GM21825 (cell line): Measurements from ENCODE around the gene PTPRQ.
A peak's percentile ranks its signal among the peaks of the same experiment; 100 is the strongest.
"Not testable (repeated sequence)": the region's sequence is repeated elsewhere in the genome, so short reads cannot be mapped to it uniquely, and the experiment has no call there.

ENCODE experiments used
- ATAC-seq: cut with Tn5 transposase; IDR thresholded peaks from one replicate; pipeline ENCODE4 v1.9.1; 2021; ENCODE audit warnings: mild to moderate bottlenecking, moderate library complexity; ENCODE audit not compliant: unreplicated experiment

The PTPRQ gene, protein sequence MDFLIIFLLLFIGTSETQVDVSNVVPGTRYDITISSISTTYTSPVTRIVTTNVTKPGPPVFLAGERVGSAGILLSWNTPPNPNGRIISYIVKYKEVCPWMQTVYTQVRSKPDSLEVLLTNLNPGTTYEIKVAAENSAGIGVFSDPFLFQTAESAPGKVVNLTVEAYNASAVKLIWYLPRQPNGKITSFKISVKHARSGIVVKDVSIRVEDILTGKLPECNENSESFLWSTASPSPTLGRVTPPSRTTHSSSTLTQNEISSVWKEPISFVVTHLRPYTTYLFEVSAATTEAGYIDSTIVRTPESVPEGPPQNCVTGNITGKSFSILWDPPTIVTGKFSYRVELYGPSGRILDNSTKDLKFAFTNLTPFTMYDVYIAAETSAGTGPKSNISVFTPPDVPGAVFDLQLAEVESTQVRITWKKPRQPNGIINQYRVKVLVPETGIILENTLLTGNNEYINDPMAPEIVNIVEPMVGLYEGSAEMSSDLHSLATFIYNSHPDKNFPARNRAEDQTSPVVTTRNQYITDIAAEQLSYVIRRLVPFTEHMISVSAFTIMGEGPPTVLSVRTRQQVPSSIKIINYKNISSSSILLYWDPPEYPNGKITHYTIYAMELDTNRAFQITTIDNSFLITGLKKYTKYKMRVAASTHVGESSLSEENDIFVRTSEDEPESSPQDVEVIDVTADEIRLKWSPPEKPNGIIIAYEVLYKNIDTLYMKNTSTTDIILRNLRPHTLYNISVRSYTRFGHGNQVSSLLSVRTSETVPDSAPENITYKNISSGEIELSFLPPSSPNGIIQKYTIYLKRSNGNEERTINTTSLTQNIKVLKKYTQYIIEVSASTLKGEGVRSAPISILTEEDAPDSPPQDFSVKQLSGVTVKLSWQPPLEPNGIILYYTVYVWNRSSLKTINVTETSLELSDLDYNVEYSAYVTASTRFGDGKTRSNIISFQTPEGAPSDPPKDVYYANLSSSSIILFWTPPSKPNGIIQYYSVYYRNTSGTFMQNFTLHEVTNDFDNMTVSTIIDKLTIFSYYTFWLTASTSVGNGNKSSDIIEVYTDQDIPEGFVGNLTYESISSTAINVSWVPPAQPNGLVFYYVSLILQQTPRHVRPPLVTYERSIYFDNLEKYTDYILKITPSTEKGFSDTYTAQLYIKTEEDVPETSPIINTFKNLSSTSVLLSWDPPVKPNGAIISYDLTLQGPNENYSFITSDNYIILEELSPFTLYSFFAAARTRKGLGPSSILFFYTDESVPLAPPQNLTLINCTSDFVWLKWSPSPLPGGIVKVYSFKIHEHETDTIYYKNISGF (N-terminal part only)

DNA sequence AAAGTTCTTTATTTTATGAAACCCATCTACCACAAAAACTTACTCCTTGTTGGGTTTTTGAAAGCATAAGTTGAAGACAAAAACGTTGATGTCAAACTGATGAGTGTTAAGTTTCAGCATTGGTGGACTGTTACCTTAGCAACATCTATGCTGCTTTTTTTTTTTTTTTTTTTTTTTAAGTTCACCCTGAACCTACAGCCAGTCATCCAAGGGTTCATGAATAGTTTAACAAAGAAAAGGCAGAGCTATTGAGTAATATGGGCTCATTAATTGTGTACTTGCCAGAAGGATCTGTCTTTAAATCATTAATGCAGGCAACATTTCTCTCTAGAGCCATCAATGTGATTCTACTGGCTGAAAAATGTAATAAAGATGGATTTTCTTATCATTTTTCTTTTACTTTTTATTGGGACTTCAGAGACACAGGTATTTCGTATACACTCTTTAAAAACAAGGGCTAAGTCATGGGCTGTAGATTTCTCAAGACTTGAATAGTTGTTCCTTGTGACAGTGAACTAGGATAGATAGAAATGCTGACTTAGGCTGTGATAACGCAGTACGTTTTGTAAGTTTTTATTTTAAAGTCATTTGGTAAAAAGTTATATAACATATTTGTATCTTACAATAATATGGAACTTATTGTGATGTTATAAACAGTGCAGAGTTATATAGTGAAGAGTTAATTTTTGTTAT is at the start of gene PTPRQ:
Gene PTPRQ, plus strand, starts transcription at position 262 of the 693 bp plus-strand sequence. Its CDS starts 111 bp downstream, at position 373.
- no peak for ATAC-seq

DNA sequence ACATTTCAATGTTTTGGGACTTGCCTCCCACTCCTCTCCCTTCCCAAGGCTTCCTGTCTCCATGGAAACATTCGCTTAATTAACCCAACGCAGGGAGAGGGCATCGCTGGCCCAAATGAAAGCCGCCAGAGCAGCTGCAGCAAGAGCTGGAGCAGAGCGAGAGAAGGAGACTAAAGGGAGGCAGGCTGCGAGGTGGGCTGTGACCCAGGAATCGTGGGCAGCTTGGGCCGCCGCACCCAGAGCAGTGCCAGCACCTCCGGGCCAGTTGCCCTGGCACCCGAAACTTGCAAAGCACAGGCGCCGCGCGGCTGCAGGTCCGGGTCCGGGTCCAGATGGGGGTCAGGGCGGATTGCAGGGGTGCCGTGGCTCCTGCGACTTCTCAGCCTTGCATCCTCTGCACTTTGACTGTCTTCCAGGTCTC is 43.5 kb upstream of the PTPRQ start:
- no peak for ATAC-seq

DNA sequence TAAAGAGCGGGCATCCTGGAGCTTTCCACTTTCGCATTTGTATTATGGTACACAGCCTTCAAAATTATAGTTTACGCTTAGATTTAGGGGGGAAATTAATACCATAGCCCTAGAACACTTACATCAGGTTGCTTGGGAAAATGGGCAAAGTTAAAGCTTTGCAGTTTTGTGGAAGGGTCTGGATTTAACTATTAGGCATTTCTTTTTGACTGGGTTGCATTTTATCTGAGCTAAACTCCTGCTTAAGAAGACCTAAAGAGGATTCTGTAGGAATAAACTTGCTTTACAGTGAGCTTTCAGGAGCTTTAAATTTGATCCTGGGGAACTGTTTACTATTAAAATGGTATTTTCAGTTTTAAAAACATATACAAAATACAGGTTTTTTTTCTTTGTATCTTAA is 42.8 kb upstream of the PTPRQ start:
- ATAC-seq = no peak

DNA sequence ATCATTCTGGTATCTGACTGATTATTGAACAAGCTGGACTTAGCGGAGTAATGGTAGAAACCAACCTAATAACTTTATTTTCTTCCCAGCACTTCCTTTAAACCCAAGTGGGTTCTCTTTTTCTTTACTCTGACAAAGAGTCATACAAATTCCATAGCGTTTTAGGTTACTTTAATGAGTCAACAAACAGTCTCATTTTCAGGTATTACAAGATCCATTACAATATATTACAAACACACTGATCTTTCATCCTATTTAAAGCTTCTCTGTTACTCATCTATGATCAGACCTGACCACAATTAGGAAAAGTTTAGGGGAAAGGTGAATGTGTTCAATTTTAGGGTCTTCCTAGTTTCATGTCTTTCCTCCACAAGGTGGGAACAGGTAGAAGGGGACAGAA is 39.4 kb upstream of the PTPRQ start:
- ATAC-seq = no peak

DNA sequence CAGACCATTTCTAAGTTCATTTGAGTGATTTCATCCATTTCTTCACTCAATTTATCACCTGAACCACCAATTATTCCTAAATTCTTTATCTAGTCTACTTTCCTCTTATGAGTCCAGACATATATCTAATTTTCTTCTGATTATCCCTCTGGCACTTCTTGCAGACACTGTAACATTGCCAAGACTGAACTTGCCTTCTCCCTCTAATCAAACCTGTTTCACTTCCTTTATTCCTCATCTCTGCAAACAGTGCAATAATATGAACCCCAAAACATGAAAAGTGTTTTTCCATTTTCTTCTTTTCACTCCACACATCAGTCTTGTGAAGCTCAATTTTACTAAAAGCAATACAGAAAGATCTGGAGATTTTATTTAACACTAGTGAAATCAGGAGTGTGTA is 37.8 kb upstream of the PTPRQ start:
- no peak for ATAC-seq

DNA sequence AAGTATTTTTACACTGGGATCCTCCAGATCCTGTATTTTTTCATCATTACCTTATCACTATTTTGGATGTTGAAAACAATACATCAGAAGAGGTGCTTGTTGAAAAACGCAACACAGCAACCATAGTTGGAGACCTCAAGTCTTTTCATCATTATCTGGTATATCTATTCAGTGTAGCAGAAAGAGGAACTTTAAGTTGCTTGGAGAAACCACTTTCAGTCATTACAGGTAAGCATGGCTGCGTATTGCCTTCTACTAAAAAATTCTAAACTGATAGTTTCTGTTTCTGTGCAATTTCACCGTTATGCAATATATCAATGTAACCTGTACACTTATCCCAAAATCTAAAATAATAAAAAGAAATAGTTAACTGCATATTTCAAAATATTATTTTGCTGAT is 32.2 kb upstream of the PTPRQ start:
- no peak for ATAC-seq

DNA sequence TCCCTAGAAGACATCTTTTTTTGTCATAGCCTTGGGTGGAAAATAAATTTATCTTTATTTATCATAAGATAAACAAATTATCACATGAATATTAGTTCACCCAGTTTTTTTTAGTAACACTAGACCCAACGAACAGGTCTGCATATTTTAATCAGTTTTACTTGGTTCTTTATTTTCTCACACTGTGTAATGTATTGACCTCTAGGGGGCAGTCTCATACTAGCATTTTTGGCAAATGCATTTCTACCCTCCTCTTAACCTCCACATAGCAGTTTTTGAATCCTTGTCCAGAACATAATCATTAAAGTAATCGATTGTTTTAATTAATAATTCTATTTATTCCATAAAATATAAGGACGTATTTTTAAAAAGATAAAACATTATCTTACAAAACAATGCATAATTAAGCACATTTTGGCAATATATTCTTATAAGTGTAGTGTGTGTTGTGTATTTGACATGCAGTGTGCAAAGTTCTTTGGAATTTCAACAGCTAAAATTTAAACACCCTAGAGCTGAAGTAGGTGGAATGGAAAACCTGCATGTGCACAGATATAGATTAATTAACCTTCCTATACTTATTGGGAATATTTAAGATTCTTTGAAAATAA is 31.6 kb upstream of the PTPRQ start:
- peak; percentile 65 for ATAC-seq

DNA sequence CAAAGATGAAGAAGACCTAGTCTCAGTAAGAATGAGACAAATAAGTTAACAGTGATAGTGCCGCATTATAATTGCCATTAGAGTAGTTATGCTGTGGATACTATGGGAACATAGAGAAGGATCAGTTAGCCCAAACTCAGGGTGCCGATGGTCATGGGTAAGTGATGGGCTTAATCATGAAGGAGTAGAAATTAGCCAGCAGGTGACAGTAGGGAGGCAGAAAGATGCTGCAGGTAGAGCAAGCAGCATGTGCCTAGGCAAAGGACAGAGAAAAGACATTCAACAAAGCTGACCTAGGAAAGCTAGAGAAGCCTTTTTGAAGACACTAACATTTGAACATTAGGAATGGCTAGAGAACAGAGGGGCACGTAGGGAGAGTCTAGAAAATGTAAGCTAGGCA is 30.6 kb upstream of the PTPRQ start:
- ATAC-seq = no peak

DNA sequence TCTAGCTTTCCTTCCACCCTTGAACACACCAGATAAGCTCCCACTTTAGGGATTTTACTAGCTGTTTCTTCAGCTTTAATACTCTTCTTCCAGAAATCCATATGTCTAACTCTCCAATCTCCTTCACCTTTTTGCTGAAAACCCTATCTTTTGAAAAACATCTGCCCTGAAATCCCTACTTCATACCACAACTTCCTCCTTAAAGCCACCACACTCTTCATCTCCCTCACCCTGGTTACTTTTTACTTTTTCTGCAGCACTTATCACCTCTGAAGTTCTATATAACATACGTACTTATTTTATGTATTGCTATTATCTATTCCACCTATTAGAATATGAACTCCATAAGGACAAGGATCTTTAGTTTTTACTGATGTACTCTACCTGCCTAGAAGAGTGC is 28.6 kb upstream of the PTPRQ start:
- ATAC-seq = no peak

DNA sequence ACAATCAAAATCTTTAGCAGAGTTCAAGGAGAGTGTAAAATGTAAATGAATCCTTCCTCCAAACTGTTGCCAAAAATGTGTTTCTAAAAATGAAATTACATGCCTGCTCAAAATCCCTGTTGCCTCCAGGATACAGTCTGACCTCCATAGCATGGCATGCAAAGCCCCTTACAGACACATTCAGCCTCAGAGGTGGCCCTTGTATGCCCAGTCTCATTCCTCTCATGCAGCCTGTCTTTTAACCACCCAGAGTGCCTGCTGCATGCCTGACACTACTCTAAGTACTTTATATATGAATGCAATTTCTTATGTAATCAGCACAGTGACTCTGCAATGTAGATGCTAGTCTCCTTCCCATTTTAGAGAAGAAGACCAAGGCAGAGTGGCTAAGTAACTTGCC is 24.4 kb upstream of the PTPRQ start:
- ATAC-seq = no peak

DNA sequence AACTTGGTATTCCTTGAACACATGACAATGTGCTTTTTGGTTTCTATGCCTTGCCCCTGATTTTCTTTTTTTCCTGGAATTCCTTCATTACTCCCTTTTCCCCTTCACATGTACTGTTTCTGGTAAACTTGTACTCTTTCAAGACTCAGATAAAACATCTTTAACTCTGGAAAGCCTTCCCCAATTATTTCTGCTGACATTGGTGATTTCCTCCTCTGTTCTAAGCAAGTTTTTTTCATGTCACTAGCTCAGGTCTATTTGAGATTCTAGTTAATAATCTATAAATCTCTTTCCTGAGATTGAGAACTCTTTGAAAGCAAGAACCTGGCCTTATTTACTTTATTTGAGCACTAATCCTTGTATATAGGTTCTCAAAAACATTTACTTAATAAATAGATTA is 24.0 kb upstream of the PTPRQ start:
- no peak for ATAC-seq

DNA sequence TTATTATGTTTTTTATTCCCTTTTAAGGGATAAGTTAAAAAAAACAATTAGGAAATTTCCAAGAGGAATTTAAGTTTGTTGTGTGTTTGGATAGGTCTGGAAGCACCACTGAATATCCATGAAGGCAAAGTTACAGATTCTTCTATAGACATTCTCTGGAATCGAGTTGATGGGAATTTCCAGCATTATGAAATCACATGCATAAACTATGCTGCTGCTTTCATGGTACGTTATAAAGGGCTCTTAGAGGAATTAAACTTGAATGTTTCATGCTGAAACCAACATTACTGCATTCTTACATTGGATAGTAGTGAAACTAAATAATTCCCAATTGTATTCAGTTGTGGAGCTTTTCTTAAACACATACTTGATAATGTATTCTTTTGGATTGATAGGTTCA is 21.5 kb upstream of the PTPRQ start:
- no peak for ATAC-seq

DNA sequence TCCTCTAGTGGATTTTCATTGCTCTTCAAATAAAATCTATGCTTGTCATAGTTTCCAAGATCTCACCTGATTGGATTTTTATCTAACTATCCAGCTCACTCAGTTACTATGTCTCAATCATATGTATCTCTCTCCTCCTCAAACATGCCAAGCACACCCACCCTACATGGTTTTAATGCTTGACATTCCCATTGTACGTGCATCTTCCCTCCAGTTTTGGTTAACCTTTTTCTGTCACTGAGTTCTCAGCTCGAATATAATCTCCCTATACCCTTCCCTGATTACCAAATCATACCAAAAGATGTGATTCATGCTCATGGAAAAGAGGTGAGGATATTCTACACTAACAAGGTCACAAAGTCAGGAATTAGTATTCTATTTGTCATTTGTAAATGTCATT is 12.0 kb upstream of the PTPRQ start:
- ATAC-seq = no peak

DNA sequence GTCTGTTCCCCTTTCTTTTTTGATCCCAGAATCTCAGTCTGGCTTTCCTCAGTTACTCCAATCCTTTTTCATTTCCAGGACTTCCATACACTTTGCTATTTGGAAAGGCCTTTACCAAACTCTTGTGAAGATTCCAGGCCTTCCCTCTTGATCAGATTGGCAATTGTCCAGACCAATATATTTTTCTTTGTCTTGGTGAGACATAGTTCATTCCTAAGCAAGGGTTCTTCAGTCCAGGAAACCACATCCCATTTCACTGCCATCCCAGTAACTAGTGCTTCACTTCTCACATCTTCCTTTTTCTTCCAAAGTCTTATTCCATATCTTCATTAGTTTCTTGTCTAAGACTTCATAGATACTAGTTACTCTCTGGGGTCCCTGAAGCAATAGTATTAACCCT is 2.1 kb upstream of the PTPRQ start:
- no peak for ATAC-seq

DNA sequence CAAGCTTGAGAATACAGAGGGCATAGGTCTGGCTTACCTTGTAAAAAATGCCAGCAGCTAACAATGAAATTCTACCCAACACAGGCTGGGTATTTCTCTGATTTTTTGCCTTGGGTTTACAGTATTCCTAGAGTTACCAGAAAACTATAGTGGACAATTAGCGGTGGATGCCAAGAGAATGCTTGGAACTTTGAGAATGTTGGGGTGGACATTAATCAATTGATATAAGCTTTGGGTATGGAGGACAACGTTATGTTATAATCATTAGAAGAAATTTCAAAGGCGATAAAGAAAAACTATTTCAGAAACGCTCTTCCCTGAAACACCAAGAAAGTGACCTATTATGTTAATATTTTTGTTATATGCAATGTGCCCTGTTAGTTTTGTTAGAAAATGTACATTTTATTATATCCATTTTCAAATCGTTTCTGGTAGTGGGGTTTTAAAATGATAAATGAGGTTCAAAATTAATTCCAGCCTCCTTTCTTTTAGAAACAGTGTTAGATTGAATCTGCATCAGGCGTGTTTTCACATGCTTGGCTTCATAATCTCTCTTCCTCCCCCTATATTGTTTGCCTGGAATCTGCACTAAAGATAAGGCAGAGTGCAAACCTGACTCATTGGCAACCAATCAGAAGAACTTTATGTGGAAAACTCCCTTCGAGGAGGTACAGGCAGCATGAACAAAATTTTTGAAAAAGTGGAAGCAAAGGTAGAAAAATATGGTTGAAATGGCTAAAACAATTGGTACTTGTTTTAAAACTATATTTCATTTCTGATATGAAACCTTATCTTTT is 1.4 kb upstream of the PTPRQ start:
- ATAC-seq = no peak

DNA sequence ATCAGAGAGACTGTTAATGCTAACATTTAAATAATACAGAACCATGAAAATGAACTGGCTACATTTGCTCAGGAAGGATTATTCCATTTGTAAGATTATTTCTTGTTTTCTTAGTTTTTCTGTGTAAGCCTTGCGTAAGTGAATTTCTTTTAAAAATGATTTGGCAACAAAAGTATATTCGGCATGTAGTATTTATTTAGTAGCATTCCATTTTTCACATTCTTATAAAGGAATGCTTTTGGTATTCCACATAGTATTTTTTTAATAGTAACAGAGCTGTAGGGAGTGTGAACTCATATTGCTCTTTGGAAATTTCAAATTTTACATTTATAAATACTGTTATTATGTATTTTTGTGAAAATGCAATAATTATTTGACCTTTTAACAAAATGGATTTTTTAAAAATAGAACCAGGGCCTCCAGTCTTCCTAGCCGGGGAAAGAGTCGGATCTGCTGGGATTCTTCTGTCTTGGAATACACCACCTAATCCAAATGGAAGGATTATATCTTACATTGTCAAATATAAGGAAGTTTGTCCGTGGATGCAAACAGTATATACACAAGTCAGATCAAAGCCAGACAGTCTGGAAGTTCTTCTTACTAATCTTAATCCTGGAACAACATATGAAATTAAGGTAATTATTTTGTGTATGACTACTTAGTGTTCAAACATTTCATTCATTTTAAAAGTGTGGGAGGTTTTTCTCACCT is 1.2 kb downstream of the PTPRQ start:
- no peak for ATAC-seq

DNA sequence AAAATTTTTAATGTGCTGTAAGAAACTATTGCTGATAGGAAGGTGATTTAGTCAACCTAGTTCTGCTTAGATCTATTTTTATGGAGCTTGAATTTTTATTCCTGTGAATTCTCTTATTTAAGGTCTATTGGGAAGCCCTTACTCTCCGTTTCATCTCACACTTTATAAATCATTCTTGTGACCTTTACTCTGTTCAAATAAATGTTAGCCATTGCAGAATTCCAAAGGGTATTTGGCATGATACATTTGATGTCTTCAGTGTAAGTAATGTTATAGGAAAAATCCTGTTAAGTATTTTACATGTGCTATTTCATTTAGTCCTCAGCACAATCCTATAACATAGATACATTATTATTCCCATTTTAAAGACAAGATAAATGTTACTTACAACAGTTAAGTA is 12.5 kb downstream of the PTPRQ start:
- ATAC-seq = no peak

DNA sequence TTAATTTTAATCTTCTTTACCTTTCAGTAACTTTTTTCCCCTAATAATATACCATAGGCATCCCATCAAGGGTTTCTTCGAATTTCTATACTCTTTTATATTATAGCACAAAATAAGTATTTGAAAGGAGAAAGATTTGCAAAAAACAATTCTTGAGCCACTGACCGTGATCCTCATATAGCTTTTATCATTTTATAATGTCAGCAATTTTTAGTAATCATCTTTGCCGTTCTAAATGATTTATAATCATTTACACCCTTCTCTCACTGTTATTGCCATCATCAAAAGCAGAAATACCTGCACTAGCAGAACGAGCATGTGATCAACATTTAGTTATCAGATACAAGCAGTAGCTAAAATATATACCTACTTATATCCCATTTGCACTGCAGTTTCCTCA is 16.9 kb downstream of the PTPRQ start:
- ATAC-seq = no peak

DNA sequence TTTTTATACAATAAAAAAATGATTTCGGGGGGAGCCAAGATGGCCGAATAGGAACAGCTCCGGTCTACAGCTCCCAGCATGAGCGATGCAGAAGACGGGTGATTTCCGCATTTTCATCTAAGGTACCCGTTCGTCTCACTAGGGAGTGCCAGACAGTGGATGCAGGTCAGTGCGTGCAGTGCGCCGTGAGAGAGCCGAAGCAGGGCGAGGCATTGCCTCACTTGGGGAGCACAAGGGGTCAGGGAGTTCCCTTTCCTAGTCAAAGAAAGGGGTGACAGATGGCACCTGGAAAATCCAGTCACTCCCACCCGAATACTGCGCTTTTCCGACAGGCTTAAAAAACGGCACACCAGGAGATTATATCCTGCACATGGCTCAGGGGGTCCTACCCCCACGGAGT is 17.8 kb downstream of the PTPRQ start:
- not testable (repeated sequence) for ATAC-seq
